ENCODE measurements around the gene ANO7.

- TF ChIP-seq EZH2phosphoT487 (IDR thresholded peaks at IDR 0.05; ENCODE audit: borderline replicate concordance, low read depth, low read length) (no peak), CTCF (conservative IDR thresholded peaks at IDR 0.05; ENCODE audit: low read length) (no peak)
Observed at GRCh38 chr2:241149675-241149924, 38.9 kb upstream of the ANO7 start.
